22Rv1 (cell line): Measurements from ENCODE around the gene INSL3.

Source experiments
- CTCF ChIP-seq: fragments of 450-650 bp; IDR thresholded peaks from 2 replicates; pipeline ENCODE4 v1.5.1; 2017; ENCODE audit warnings: mild to moderate bottlenecking
- ZFX ChIP-seq: fragments of 450-650 bp; IDR thresholded peaks from 2 replicates; pipeline ENCODE4 v1.6.1; 2017; ENCODE audit warnings: antibody characterized with exemption, borderline replicate concordance

GRCh38 chr19:17841371-17841809, 20.1 kb upstream of the INSL3 start:
- no peak for TF ChIP-seq CTCF
- TF ChIP-seq ZFX = no peak
